DND-41 (cell line): Measurements from ENCODE around the gene RAB4B.

ENCODE experiments used
- CTCF ChIP-seq: IDR thresholded peaks from 2 replicates; pipeline ENCODE4 v1.5.1; 2012; ENCODE audit warnings: borderline replicate concordance, low read length, moderate library complexity, mild to moderate bottlenecking; ENCODE audit not compliant: poor library complexity, severe bottlenecking; ENCODE audit errors: extremely low read depth
- EZH2 ChIP-seq: IDR thresholded peaks from 3 replicates; pipeline ENCODE4 v1.6.1; 2012; ENCODE audit warnings: borderline replicate concordance, low read depth, mild to moderate bottlenecking, moderate library complexity, low read length, inconsistent platforms; ENCODE audit not compliant: severe bottlenecking

GRCh38 chr19:40799558-40800338 lies 21.7 kb downstream of the RAB4B start:
- TF ChIP-seq CTCF = no peak
- TF ChIP-seq EZH2 = no peak
